Mucosa of descending colon (tissue), 3 donors: Measurements from ENCODE around the gene IL17RC. TPM values are rescaled to one million over a fixed set of nuclear protein-coding genes. Genes with fewer than 3 reads are reported as not detected.
"Not testable (repeated sequence)": the region's sequence is repeated elsewhere in the genome, so short reads cannot be mapped to it uniquely, and the experiment has no call there.

Experiments used
- ATAC-seq: fragments of 200-7000 bp; cut with Tn5 transposase; one replicate; pipeline ENCODE4 v1.9.1; 2020; ENCODE audit warnings: mild to moderate bottlenecking, moderate library complexity
- DNase-seq, 3 donors: peaks; one replicate each; pipeline ENCODE4 v3.0.0-alpha.2; 2020
- H3K36me3 ChIP-seq: fragments of 200-600 bp; one replicate; pipeline ENCODE4 v1.8.0; 2021; ENCODE audit warnings: low read depth, mild to moderate bottlenecking
- H3K4me1 ChIP-seq: fragments of 200-600 bp; one replicate; pipeline ENCODE4 v1.8.0; 2021; ENCODE audit warnings: low read depth, mild to moderate bottlenecking
- H3K4me3 ChIP-seq: fragments of 200-600 bp; one replicate; pipeline ENCODE4 v1.8.0; 2021; ENCODE audit warnings: mild to moderate bottlenecking
- H3K9me3 ChIP-seq: fragments of 200-600 bp; one replicate; pipeline ENCODE4 v1.8.0; 2021; ENCODE audit warnings: mild to moderate bottlenecking
- intact Hi-C, 2 donors: fragments of 100-400 bp; cut with DNase I in 1 of 2; cut with micrococcal nuclease in 1 of 2; formaldehyde crosslinking; loops; one replicate each; pipeline versions ENCODE4 v1.11.0 to v1.11.1; 2022; cut with DNase I, micrococcal nuclease
- total RNA-seq, 3 donors: library from RNA; stranded (reverse); fragmentation: NEBNext Ultra II Directional in 2 of 3; extraction: Animal tissue kit (Norgen Biotek cat#: 25700) in 2 of 3; gene quantifications; one replicate each; pipeline versions ENCODE4 v1.2.1 to v1.2.4, GENCODE V29; 2021 to 2023
- TF ChIP-seq, protein P1 (sequence below): fragments of 200-600 bp; IDR thresholded peaks from one replicate; pipeline ENCODE4 v1.8.0; 2022; ENCODE audit warnings: antibody characterized with exemption, mild to moderate bottlenecking
- donor health status: DM: no; HTN: no; CAD: no; lungs with moderate emphysema.
- donor health status: DM: no; HTN: no; CAD: no.
- donor health status: DM: no; HTN: yes; CAD: no.

IL17RC gene
- total RNA-seq, 3 donors from 2014 or later = 36.1 to 45.6 (median 44.0) TPM

DNA sequence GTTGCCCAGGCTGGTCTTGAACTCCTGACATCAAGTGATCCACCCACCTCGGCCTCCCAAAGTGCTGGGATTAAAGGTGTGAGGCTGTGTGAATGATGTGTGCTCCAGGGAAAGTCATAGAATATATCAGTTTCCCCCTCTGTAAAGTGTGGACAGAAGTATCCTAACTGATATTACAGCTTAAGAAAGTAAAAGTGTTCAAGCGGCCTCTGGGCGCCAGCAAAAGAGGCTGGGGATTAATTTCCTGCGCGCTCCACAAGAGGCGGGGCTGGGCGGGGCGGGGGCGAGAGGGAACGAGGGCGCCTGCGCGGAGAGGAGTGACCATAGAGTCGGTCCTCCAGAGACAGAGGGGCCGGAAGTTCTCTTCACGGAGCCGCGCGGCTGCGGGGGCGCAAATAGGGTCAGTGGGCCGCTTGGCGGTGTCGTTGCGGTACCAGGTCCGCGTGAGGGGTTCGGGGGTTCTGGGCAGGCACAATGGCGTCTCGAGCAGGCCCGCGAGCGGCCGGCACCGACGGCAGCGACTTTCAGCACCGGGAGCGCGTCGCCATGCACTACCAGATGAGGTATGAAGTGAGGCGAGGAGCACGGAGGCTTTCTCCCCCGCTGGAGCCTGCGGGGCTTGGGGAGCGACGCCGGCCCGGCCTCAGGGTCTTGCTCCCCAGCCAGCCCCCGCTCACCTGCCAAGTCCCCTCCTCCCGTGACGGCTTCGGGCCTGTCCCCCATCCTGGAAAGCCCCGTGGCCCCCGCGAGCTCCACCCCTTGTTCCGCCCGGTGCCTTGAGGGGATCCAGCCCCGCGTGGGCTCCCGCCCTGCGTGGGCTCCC lies 26.4 kb upstream of the IL17RC start, which contains the start of gene JAGN1:
TSS of gene JAGN1 (plus strand) at position 362 of the 823 bp plus-strand sequence. CDS start at position 475, 113 bp downstream.
- no peaks in the 10 kb centered on the region for H3K9me3 ChIP-seq
- H3K4me1 ChIP-seq = peaks cover 31% of the 10 kb centered on the region
- H3K4me3 ChIP-seq = peak within 1 kb of the TSS; percentile 96
- ATAC-seq (peak; percentile 99), DNase-seq (peak; percentile 93 to 95 (median 94))
- intact Hi-C loops = no loop called here
- TF ChIP-seq, protein P1, sequence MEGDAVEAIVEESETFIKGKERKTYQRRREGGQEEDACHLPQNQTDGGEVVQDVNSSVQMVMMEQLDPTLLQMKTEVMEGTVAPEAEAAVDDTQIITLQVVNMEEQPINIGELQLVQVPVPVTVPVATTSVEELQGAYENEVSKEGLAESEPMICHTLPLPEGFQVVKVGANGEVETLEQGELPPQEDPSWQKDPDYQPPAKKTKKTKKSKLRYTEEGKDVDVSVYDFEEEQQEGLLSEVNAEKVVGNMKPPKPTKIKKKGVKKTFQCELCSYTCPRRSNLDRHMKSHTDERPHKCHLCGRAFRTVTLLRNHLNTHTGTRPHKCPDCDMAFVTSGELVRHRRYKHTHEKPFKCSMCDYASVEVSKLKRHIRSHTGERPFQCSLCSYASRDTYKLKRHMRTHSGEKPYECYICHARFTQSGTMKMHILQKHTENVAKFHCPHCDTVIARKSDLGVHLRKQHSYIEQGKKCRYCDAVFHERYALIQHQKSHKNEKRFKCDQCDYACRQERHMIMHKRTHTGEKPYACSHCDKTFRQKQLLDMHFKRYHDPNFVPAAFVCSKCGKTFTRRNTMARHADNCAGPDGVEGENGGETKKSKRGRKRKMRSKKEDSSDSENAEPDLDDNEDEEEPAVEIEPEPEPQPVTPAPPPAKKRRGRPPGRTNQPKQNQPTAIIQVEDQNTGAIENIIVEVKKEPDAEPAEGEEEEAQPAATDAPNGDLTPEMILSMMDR = no peak
- H3K36me3 ChIP-seq = no peaks in the 10 kb centered on the region

GRCh38 chr3:9891072-9891622 lies 25.8 kb upstream of the IL17RC start:
- intact Hi-C loops = no loop called here
- peaks cover 33% of the 10 kb centered on the region for H3K4me1 ChIP-seq
- ATAC-seq (no peak), DNase-seq (no peak)
- no peaks in the 10 kb centered on the region for H3K36me3 ChIP-seq
- H3K4me3 ChIP-seq = peak overlapping the region; percentile 96
- no peaks in the 10 kb centered on the region for H3K9me3 ChIP-seq
- TF ChIP-seq, protein P1 = no peak

DNA sequence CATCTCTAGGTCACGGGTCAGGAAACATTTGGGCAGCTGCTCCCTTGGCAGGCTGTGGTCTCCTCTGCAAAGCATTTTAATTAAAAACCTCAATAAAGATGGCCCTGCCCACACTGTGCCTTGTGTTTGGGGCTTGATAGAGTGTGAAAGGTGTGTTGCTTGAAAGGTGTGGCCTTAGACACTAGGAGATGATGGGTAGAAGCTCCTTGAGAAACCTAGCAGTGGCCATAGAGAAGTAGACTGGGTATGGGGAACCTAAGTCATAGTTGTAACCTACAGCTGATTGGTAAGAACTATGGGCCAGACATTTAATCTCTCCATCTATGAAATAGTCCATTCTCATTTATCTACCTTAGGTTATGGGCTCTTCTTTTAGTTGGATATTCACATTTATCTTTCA lies 23.2 kb upstream of the IL17RC start:
- Histone ChIP-seq H3K9me3 (no peaks in the 10 kb centered on the region), H3K4me1 (peaks cover 53% of the 10 kb centered on the region), H3K36me3 (no peaks in the 10 kb centered on the region), H3K4me3 (no peak overlapping the region)
- DNase-seq (no peak), ATAC-seq (no peak)
- intact Hi-C loops = no loop called here
- TF ChIP-seq, protein P1 = no peak

DNA sequence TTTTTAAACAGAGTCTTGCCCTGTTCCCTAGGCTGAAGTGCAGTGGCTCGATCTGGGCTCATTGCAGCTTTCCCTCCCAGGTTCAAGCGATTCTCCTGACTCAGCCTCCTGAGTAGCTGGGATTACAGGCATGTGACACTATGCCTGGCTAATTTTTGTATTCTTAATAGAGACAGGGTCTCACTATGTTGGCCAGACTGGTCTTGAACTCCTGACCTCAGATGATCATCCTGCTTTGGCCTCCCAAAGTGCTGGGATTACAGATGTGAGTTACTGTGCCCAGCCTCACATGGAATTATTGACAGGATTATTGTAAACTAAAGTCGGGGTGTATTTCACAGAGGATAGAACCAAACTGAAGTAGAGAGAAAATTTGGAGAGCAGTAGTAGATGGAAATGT lies 21.2 kb upstream of the IL17RC start:
- H3K36me3 ChIP-seq, DNase-seq, H3K9me3 ChIP-seq, H3K4me3 ChIP-seq, ATAC-seq, intact Hi-C loops: not testable (repeated sequence)
- peaks cover 57% of the 10 kb centered on the region for H3K4me1 ChIP-seq

- H3K36me3 ChIP-seq, DNase-seq, intact Hi-C loops, H3K9me3 ChIP-seq, H3K4me3 ChIP-seq: not testable (repeated sequence)
- peaks cover 57% of the 10 kb centered on the region for H3K4me1 ChIP-seq
- peak; percentile 2 for ATAC-seq
These were observed 20.0 kb upstream of the IL17RC start for GRCh38 chr3:9896755-9897407.

- TF ChIP-seq, protein P1 = no peak
- peak; percentile 44 to 79 (median 56) for DNase-seq
- H3K9me3 ChIP-seq = no peaks in the 10 kb centered on the region
- H3K4me3 ChIP-seq = no peak overlapping the region
- peaks cover 60% of the 10 kb centered on the region for H3K4me1 ChIP-seq
- ATAC-seq = peak; percentile 75
- intact Hi-C loops = no loop called here
- H3K36me3 ChIP-seq = no peaks in the 10 kb centered on the region
These were observed 19.2 kb upstream of the IL17RC start for GRCh38 chr3:9897408-9898372.
